Gastrocnemius medialis (tissue), 4 donors: Measurements from ENCODE around the gene CBX6.

ENCODE experiments used
- POLR2A ChIP-seq, 2 donors: fragments of 450-650 bp; IDR thresholded peaks; one replicate each; pipeline ENCODE4 v1.6.1; 2017; ENCODE audit warnings: antibody characterized with exemption in 2 of 2, mild to moderate bottlenecking in 2 of 2, moderate library complexity in 2 of 2
- TF ChIP-seq, protein P1 (sequence below), 5 experiments: fragments of 450-650 bp in 3 of 5; fragments of 200-600 bp in 2 of 5; sonication (generic) in 2 of 5; IDR thresholded peaks in 4 of 5; conservative IDR thresholded peaks in 1 of 5; 1 replicate in 4 of 5; 2 replicates in 1 of 5; pipeline ENCODE4 v1.5.1; 2016 to 2019; ENCODE audit warnings: antibody characterized with exemption in 5 of 5, mild to moderate bottlenecking in 3 of 5, moderate library complexity in 3 of 5

DNA sequence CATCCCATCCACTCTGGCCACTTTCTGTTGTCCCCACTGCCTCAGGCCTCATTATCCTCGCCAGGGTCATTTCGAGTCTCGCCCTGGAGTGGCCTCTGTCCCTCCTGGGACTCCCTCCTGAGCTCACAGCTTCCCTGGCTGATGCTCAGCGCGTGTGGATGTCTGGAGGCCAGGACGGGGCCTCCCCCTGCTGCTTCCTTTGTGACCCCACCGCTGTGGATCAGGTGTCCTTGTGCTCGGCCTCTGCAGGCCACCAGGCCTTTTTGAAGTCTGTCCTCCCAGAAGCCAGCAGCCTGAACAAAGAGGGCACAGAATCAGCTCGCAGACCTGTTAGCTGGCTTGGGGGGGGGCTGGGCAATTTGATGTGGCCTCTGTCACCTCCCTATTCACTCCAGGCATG, 13.5 kb downstream of the CBX6 start:
- no peak for TF ChIP-seq POLR2A (IDR thresholded peaks at IDR 0.05)
- TF ChIP-seq, protein P1, sequence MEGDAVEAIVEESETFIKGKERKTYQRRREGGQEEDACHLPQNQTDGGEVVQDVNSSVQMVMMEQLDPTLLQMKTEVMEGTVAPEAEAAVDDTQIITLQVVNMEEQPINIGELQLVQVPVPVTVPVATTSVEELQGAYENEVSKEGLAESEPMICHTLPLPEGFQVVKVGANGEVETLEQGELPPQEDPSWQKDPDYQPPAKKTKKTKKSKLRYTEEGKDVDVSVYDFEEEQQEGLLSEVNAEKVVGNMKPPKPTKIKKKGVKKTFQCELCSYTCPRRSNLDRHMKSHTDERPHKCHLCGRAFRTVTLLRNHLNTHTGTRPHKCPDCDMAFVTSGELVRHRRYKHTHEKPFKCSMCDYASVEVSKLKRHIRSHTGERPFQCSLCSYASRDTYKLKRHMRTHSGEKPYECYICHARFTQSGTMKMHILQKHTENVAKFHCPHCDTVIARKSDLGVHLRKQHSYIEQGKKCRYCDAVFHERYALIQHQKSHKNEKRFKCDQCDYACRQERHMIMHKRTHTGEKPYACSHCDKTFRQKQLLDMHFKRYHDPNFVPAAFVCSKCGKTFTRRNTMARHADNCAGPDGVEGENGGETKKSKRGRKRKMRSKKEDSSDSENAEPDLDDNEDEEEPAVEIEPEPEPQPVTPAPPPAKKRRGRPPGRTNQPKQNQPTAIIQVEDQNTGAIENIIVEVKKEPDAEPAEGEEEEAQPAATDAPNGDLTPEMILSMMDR (IDR thresholded peaks at IDR 0.05 in 4 of 5, conservative IDR thresholded peaks at IDR 0.05 in 1 of 5) = no peak
